ENCODE data around the gene POLG. TPM values are rescaled to one million over a fixed set of nuclear protein-coding genes. Genes with fewer than 3 reads are reported as not detected.

Gene POLG
- total and polyA plus RNA-seq, 2 of the 13 experiments (the other 11 are each of a cell fraction or from before 2014, with no cell fraction given) = 26.6 to 35.5 TPM

GRCh38 chr15:89361451-89362202, 27.0 kb upstream of the POLG start (continued):
- no peak for TF ChIP-seq ZNF468 (CRISPR knock-in tag; IDR thresholded peaks at IDR 0.05)
- TF ChIP-seq ZNF207 (IDR thresholded peaks at IDR 0.05; ENCODE audit: borderline replicate concordance) = no peak
- TF ChIP-seq MXD3 (CRISPR knock-in tag; IDR thresholded peaks at IDR 0.05) = peak; percentile 95
- no peak for TF ChIP-seq MAFG (CRISPR knock-in tag; IDR thresholded peaks at IDR 0.05)
- no peak for TF ChIP-seq DNMT1 (CRISPR knock-in tag; IDR thresholded peaks at IDR 0.05)
- no peak for TF ChIP-seq YEATS4 (CRISPR knock-in tag; IDR thresholded peaks at IDR 0.05; ENCODE audit: borderline replicate concordance)
- TF ChIP-seq KDM5B (CRISPR knock-in tag; IDR thresholded peaks at IDR 0.05; ENCODE audit: borderline replicate concordance) = peak; percentile 41; the same call in 1 of the 2 replicates
- no peak for TF ChIP-seq STAG1 (CRISPR knock-in tag; IDR thresholded peaks at IDR 0.05)
- no peak for TF ChIP-seq CCDC6 (CRISPR knock-in tag; IDR thresholded peaks at IDR 0.05)
- 0 out of 2 replicates have a peak, but pooled peaks have one; percentile 63 for TF ChIP-seq ZFP36L2 (CRISPR knock-in tag; IDR thresholded peaks at IDR 0.05)
- TF ChIP-seq SRSF1 (optimal IDR thresholded peaks at IDR 0.05; ENCODE audit: low read depth, low read length) = no peak
- 0 out of 2 replicates have a peak, but pooled peaks have one; percentile 55 for TF ChIP-seq ZNF12 (CRISPR knock-in tag; IDR thresholded peaks at IDR 0.05)
- TF ChIP-seq, protein P1, sequence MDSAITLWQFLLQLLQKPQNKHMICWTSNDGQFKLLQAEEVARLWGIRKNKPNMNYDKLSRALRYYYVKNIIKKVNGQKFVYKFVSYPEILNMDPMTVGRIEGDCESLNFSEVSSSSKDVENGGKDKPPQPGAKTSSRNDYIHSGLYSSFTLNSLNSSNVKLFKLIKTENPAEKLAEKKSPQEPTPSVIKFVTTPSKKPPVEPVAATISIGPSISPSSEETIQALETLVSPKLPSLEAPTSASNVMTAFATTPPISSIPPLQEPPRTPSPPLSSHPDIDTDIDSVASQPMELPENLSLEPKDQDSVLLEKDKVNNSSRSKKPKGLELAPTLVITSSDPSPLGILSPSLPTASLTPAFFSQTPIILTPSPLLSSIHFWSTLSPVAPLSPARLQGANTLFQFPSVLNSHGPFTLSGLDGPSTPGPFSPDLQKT (CRISPR knock-in tag; IDR thresholded peaks at IDR 0.05; ENCODE audit: borderline replicate concordance) = no peak
- TF ChIP-seq, protein P2, sequence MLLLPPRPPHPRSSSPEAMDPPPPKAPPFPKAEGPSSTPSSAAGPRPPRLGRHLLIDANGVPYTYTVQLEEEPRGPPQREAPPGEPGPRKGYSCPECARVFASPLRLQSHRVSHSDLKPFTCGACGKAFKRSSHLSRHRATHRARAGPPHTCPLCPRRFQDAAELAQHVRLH (CRISPR knock-in tag; IDR thresholded peaks at IDR 0.05; ENCODE audit: borderline replicate concordance, low read depth) = peak; percentile 94
- TF ChIP-seq ZNF264 (CRISPR knock-in tag; IDR thresholded peaks at IDR 0.05) = peak; percentile 49; the same call in 1 of the 2 replicates
- TF ChIP-seq ZFP36 (IDR thresholded peaks at IDR 0.05; ENCODE audit: borderline replicate concordance, low read depth, low read length, partially characterized antibody) = no peak
- TF ChIP-seq, protein P3, sequence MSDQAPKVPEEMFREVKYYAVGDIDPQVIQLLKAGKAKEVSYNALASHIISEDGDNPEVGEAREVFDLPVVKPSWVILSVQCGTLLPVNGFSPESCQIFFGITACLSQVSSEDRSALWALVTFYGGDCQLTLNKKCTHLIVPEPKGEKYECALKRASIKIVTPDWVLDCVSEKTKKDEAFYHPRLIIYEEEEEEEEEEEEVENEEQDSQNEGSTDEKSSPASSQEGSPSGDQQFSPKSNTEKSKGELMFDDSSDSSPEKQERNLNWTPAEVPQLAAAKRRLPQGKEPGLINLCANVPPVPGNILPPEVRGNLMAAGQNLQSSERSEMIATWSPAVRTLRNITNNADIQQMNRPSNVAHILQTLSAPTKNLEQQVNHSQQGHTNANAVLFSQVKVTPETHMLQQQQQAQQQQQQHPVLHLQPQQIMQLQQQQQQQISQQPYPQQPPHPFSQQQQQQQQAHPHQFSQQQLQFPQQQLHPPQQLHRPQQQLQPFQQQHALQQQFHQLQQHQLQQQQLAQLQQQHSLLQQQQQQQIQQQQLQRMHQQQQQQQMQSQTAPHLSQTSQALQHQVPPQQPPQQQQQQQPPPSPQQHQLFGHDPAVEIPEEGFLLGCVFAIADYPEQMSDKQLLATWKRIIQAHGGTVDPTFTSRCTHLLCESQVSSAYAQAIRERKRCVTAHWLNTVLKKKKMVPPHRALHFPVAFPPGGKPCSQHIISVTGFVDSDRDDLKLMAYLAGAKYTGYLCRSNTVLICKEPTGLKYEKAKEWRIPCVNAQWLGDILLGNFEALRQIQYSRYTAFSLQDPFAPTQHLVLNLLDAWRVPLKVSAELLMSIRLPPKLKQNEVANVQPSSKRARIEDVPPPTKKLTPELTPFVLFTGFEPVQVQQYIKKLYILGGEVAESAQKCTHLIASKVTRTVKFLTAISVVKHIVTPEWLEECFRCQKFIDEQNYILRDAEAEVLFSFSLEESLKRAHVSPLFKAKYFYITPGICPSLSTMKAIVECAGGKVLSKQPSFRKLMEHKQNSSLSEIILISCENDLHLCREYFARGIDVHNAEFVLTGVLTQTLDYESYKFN (CRISPR knock-in tag; conservative IDR thresholded peaks at IDR 0.05) = no peak
- no peak for TF ChIP-seq ZNF121 (CRISPR knock-in tag; IDR thresholded peaks at IDR 0.05)
- TF ChIP-seq, protein P4, sequence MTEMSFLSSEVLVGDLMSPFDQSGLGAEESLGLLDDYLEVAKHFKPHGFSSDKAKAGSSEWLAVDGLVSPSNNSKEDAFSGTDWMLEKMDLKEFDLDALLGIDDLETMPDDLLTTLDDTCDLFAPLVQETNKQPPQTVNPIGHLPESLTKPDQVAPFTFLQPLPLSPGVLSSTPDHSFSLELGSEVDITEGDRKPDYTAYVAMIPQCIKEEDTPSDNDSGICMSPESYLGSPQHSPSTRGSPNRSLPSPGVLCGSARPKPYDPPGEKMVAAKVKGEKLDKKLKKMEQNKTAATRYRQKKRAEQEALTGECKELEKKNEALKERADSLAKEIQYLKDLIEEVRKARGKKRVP (CRISPR knock-in tag; IDR thresholded peaks at IDR 0.05) = no peak
- TF ChIP-seq SIN3B (IDR thresholded peaks at IDR 0.05; ENCODE audit: low read length) = no peak
- peak; percentile 93 for TF ChIP-seq ZNF563 (CRISPR knock-in tag; IDR thresholded peaks at IDR 0.05)
- TF ChIP-seq ZNF101 (CRISPR knock-in tag; IDR thresholded peaks at IDR 0.05; ENCODE audit: borderline replicate concordance, low read depth) = no peak
- TF ChIP-seq RBM22 (optimal IDR thresholded peaks at IDR 0.05; ENCODE audit: low read length) = no peak
- no peak for TF ChIP-seq RBM39 (IDR thresholded peaks at IDR 0.05; ENCODE audit: low read depth, low read length, poor library complexity, severe bottlenecking)

Data from HepG2 (cell line).